Vagina (tissue), 2 donors: ENCODE data around the gene ADAMTS2.

ENCODE experiments used
- CTCF ChIP-seq, 3 experiments: fragments of 450-650 bp in 2 of 3; fragments of 200-600 bp in 1 of 3; sonication (generic) in 1 of 3; IDR thresholded peaks; one replicate each; pipeline ENCODE4 v1.5.1; 2017 to 2019; ENCODE audit warnings: antibody characterized with exemption in 3 of 3, mild to moderate bottlenecking in 2 of 3, moderate library complexity in 2 of 3
- POLR2A ChIP-seq, 2 donors: fragments of 450-650 bp; IDR thresholded peaks; one replicate each; pipeline ENCODE4 v1.6.1; 2017; ENCODE audit warnings: antibody characterized with exemption in 2 of 2, mild to moderate bottlenecking in 2 of 2, moderate library complexity in 2 of 2

- TF ChIP-seq POLR2A (IDR thresholded peaks at IDR 0.05) (no peak), CTCF (IDR thresholded peaks at IDR 0.05) (no peak)
Measured at GRCh38 chr5:179154346-179154990, 190.8 kb downstream of the ADAMTS2 start.
